NOMO-1 treated with DMSO at 0.1 percent for 48 hours (cell line): ENCODE measurements around the gene AQP12B.

Experiments used
- DNase-seq: peaks from one replicate; lab custom pipeline; 2025; ENCODE audit not compliant: unreplicated experiment; lab: John Stamatoyannopoulos, UW

AQP12B gene

GRCh38 chr2:240649331-240649730 is 33.4 kb downstream of the AQP12B start:
- DNase-seq: no peak

GRCh38 chr2:240648650-240649275 is 33.9 kb downstream of the AQP12B start:
- DNase-seq: no peak

- no peak for DNase-seq
Observed at GRCh38 chr2:240648155-240648649, 34.5 kb downstream of the AQP12B start.

- no peak for DNase-seq
Observed at GRCh38 chr2:240647503-240648154, 35.1 kb downstream of the AQP12B start.

GRCh38 chr2:240646900-240647502 is 35.7 kb downstream of the AQP12B start:
- no peak for DNase-seq

GRCh38 chr2:240646176-240646899 is 36.3 kb downstream of the AQP12B start:
- peak; percentile 26 for DNase-seq

- DNase-seq: no peak
Observed at GRCh38 chr2:240645801-240646175, 36.9 kb downstream of the AQP12B start.

GRCh38 chr2:240645346-240645745 is 37.3 kb downstream of the AQP12B start:
- DNase-seq: no peak

- DNase-seq: no peak
Observed at GRCh38 chr2:240644859-240645301, 37.8 kb downstream of the AQP12B start.

- DNase-seq: no peak
Observed at GRCh38 chr2:240644171-240644651, 38.5 kb downstream of the AQP12B start.

GRCh38 chr2:240643811-240644150 is 38.9 kb downstream of the AQP12B start:
- no peak for DNase-seq

- no peak for DNase-seq
Observed at GRCh38 chr2:240643093-240643810, 39.4 kb downstream of the AQP12B start.

GRCh38 chr2:240642806-240643092 is 39.9 kb downstream of the AQP12B start:
- DNase-seq: no peak

- no peak for DNase-seq
Observed at GRCh38 chr2:240642061-240642805, 40.5 kb downstream of the AQP12B start.

GRCh38 chr2:240640939-240641338 is 41.7 kb downstream of the AQP12B start:
- DNase-seq: no peak

- DNase-seq: no peak
Observed at GRCh38 chr2:240639566-240639965, 43.1 kb downstream of the AQP12B start.

GRCh38 chr2:240638512-240639160 is 44.0 kb downstream of the AQP12B start:
- no peak for DNase-seq

- DNase-seq: no peak
Observed at GRCh38 chr2:240637901-240638345, 44.8 kb downstream of the AQP12B start.

- DNase-seq: no peak
Observed at GRCh38 chr2:240637116-240637900, 45.4 kb downstream of the AQP12B start.
